Hepatocyte (in vitro differentiated cells): Measurements from ENCODE around the gene TCF7L2. TPM values are rescaled to one million over a fixed set of nuclear protein-coding genes. Genes with fewer than 3 reads are reported as not detected.

Experiments
- DNase-seq: peaks from one replicate; pipeline ENCODE4 v3.0.0-alpha.2; 2016; ENCODE audit warnings: low spot score
- H2AFZ ChIP-seq: fragments of 200-600 bp; sonication (generic); 2 replicates; pipeline ENCODE4 v1.6.0; 2016; ENCODE audit warnings: antibody characterized with exemption, mild to moderate bottlenecking
- H3K27ac ChIP-seq: fragments of 200-600 bp; sonication (generic); 2 replicates; pipeline ENCODE4 v1.5.1; 2016; ENCODE audit warnings: mild to moderate bottlenecking
- H3K27me3 ChIP-seq: fragments of 200-600 bp; sonication (generic); 2 replicates; pipeline ENCODE4 v1.6.1; 2016
- H3K36me3 ChIP-seq: fragments of 200-600 bp; sonication (generic); replicated peaks from 2 replicates; pipeline ENCODE4 v1.5.1; 2016; ENCODE audit warnings: low read depth; ENCODE audit not compliant: insufficient read depth
- H3K4me1 ChIP-seq: fragments of 200-600 bp; sonication (generic); 2 replicates; pipeline ENCODE4 v1.5.1; 2016; ENCODE audit warnings: mild to moderate bottlenecking, moderate library complexity; ENCODE audit not compliant: insufficient read depth
- H3K4me2 ChIP-seq: fragments of 200-600 bp; sonication (generic); 2 replicates; pipeline ENCODE4 v1.6.0; 2016
- H3K4me3 ChIP-seq: fragments of 200-600 bp; sonication (generic); 2 replicates; pipeline ENCODE4 v1.5.1; 2016; ENCODE audit warnings: mild to moderate bottlenecking
- H3K79me2 ChIP-seq: fragments of 200-600 bp; sonication (generic); 2 replicates; pipeline ENCODE4 v1.6.0; 2017; ENCODE audit warnings: mild to moderate bottlenecking
- H3K9me2 ChIP-seq: fragments of 200-600 bp; sonication (generic); replicated peaks from 2 replicates; pipeline ENCODE4 v1.6.0; 2017; ENCODE audit warnings: mild to moderate bottlenecking; ENCODE audit not compliant: insufficient read depth
- H3K9me3 ChIP-seq: fragments of 200-600 bp; sonication (generic); 2 replicates; pipeline ENCODE4 v1.5.1; 2016; ENCODE audit warnings: low read depth, mild to moderate bottlenecking
- H4K20me1 ChIP-seq: fragments of 200-600 bp; sonication (generic); 2 replicates; pipeline ENCODE4 v1.6.0; 2016; ENCODE audit warnings: mild to moderate bottlenecking; ENCODE audit not compliant: insufficient read depth, poor library complexity, severe bottlenecking
- CTCF ChIP-seq: fragments of 200-600 bp; sonication (generic); IDR thresholded peaks from 2 replicates; pipeline ENCODE4 v1.5.1; 2016; ENCODE audit warnings: antibody characterized with exemption, mild to moderate bottlenecking; ENCODE audit not compliant: poor library complexity
- EZH2 ChIP-seq: fragments of 200-600 bp; sonication (generic); IDR thresholded peaks from 2 replicates; pipeline ENCODE4 v1.6.1; 2016; ENCODE audit warnings: antibody characterized with exemption, mild to moderate bottlenecking, borderline replicate concordance
- EZH2phosphoT487 ChIP-seq: fragments of 200-600 bp; sonication (generic); IDR thresholded peaks from one replicate; pipeline ENCODE4 v1.6.1; 2018; ENCODE audit warnings: antibody characterized with exemption, mild to moderate bottlenecking, low read depth, moderate library complexity; ENCODE audit not compliant: unreplicated experiment, severe bottlenecking
- WGBS: methylation state at CpG from one replicate; pipeline ENCODE4 v1.1.6; 2016; ENCODE audit warnings: low lambda C conversion rate; ENCODE audit errors: missing lambda C conversion rate; 5-methylcytosine and 5-hydroxymethylcytosine counted together
- polyA plus RNA-seq: library from polyadenylated mRNA; unstranded; fragments of >200 nt; fragmentation: Nextera tagmentation; extraction: Ambion mirVana; gene quantifications from 2 replicates; pipeline ENCODE4 v1.2.1, GENCODE V29; 2016
- total RNA-seq: library from RNA; depleted of rRNA; stranded (reverse); fragments of >200 nt; gene quantifications from 2 replicates; pipeline ENCODE4 v1.2.3, GENCODE V29; 2014

Gene TCF7L2
- total and polyA plus RNA-seq, 2 experiments from 2014 or later, result 14.8 to 28.8 TPM

GRCh38 chr10:112957640-112958092, 7.6 kb downstream of the TCF7L2 start:
- Histone ChIP-seq H4K20me1 (peaks cover 23% of the 10 kb centered on the region), H3K27ac (peak overlapping the region; percentile 97), H3K4me2 (peak overlapping the region; percentile 92), H3K27me3 (no peaks in the 10 kb centered on the region), H2AFZ (no peak overlapping the region), H3K4me1 (peaks cover 77% of the 10 kb centered on the region), H3K9me3 (no peaks in the 10 kb centered on the region), H3K79me2 (peaks cover 100% of the 10 kb centered on the region), H3K9me2 (no peaks in the 10 kb centered on the region), H3K36me3 (no peaks in the 10 kb centered on the region), H3K4me3 (no peak overlapping the region)
- TF ChIP-seq CTCF (no peak), EZH2 (no peak), EZH2phosphoT487 (no peak)
- DNase-seq, result no peak
- WGBS, result 48% methylated on average over 4 of the region's 4 CpGs

GRCh38 chr10:112958275-112958995, 8.4 kb downstream of the TCF7L2 start:
- Histone ChIP-seq H3K36me3 (no peaks in the 10 kb centered on the region), H4K20me1 (peaks cover 23% of the 10 kb centered on the region), H3K9me3 (no peaks in the 10 kb centered on the region), H3K4me2 (peak overlapping the region; percentile 92), H3K79me2 (peaks cover 100% of the 10 kb centered on the region), H3K4me1 (peaks cover 80% of the 10 kb centered on the region), H3K27me3 (no peaks in the 10 kb centered on the region), H3K4me3 (no peak overlapping the region), H3K27ac (peak overlapping the region; percentile 97), H2AFZ (no peak overlapping the region), H3K9me2 (no peaks in the 10 kb centered on the region)
- 28% methylated on average over 8 of the region's 8 CpGs for WGBS
- no peak for TF ChIP-seq CTCF
- TF ChIP-seq EZH2phosphoT487, result no peak
- TF ChIP-seq EZH2, result no peak
- DNase-seq, result peak; percentile 50

GRCh38 chr10:112959207-112959838, 9.3 kb downstream of the TCF7L2 start:
- Histone ChIP-seq H3K9me3 (no peaks in the 10 kb centered on the region), H3K36me3 (no peaks in the 10 kb centered on the region), H3K4me3 (no peak overlapping the region), H2AFZ (no peak overlapping the region), H3K4me1 (peaks cover 84% of the 10 kb centered on the region), H3K27ac (peak overlapping the region; percentile 97), H4K20me1 (peaks cover 31% of the 10 kb centered on the region), H3K4me2 (peak overlapping the region; percentile 92), H3K27me3 (no peaks in the 10 kb centered on the region), H3K79me2 (peaks cover 100% of the 10 kb centered on the region), H3K9me2 (no peaks in the 10 kb centered on the region)
- 26% methylated on average over 6 of the region's 6 CpGs for WGBS
- peak; percentile 28 for DNase-seq
- no peak for TF ChIP-seq EZH2phosphoT487
- TF ChIP-seq EZH2, result no peak
- no peak for TF ChIP-seq CTCF
